WERI-Rb-1 (cell line): ENCODE data around the gene RBFOX1.

Experiments used
- DNase-seq: peaks from one replicate; pipeline ENCODE4 v3.0.0-alpha.2; 2020
- H3K27ac ChIP-seq: fragments of 250-450 bp; sonication (Bioruptor Pico); 2 replicates; pipeline ENCODE4 v1.5.1; 2020; ENCODE audit warnings: mild to moderate bottlenecking, moderate library complexity
- H3K27me3 ChIP-seq: fragments of 250-450 bp; sonication (Bioruptor Pico); 2 replicates; pipeline ENCODE4 v1.5.1; 2021; ENCODE audit warnings: mild to moderate bottlenecking, low read depth, moderate library complexity; ENCODE audit not compliant: insufficient read depth, severe bottlenecking
- H3K36me3 ChIP-seq: fragments of 250-450 bp; sonication (Bioruptor Pico); 2 replicates; pipeline ENCODE4 v1.5.1; 2020; ENCODE audit warnings: mild to moderate bottlenecking, moderate library complexity
- H3K4me3 ChIP-seq: 2 replicates; pipeline ENCODE4 v1.5.1; 2011; ENCODE audit warnings: low read depth, mild to moderate bottlenecking, control low read depth, low read length
- H3K9me3 ChIP-seq: fragments of 250-450 bp; sonication (Bioruptor Pico); 2 replicates; pipeline ENCODE4 v1.5.1; 2021; ENCODE audit warnings: mild to moderate bottlenecking, moderate library complexity; ENCODE audit not compliant: severe bottlenecking
- CTCF ChIP-seq: IDR thresholded peaks from 2 replicates; pipeline ENCODE4 v1.5.1; 2011; ENCODE audit warnings: low read depth, mild to moderate bottlenecking, control low read depth, inconsistent platforms, low read length

The RBFOX1 gene

DNA sequence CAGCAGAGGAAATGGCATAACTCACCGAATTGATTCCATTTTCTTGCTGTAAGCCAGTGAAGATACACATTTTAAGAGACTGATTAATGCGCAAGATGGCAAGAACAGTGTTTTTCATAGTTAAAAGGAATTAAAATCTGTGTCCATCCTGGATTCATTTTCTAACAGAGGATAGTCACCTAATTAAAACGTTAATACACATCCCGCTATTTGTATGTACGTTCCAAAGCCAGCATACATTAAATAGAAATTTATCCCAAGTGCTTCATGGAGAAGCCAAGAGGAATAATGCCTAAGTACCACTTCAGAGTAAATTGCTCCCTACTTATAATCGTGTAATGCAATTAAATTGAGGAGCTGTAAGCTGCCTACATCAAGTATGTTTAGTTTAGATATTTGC lies 49.9 kb downstream of the RBFOX1 start:
- TF ChIP-seq CTCF, result no peak
- Histone ChIP-seq H3K36me3 (no peaks in the 10 kb centered on the region), H3K27ac (no peak overlapping the region), H3K27me3 (no peaks in the 10 kb centered on the region), H3K9me3 (no peaks in the 10 kb centered on the region), H3K4me3 (no peak overlapping the region)
- DNase-seq, result no peak

DNA sequence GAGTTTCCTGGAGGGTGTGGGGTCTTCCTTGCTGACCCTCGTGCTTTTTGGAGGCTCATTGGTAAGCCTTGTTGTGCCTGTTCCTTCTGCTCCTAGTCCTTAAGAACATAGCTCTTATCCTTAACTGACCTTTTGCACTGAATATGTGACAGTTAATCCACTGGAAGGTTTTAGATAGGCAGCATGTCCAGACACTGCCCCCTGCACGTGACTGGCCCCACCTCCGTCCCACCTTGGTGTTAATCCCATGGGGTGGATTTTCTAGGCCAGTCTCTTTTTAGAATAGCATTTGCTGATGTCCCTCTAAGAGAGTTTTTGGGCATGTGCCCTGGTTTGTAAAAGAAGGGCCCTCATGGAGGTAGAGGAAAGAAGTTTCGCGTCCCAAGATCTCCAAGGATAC lies 58.3 kb downstream of the RBFOX1 start:
- Histone ChIP-seq H3K27ac (peak overlapping the region; percentile 38; the same call in 1 of the 2 replicates), H3K36me3 (no peaks in the 10 kb centered on the region), H3K9me3 (no peaks in the 10 kb centered on the region), H3K4me3 (no peak overlapping the region), H3K27me3 (no peaks in the 10 kb centered on the region)
- DNase-seq, result peak; percentile 86
- no peak for TF ChIP-seq CTCF

- Histone ChIP-seq H3K27me3 (no peaks in the 10 kb centered on the region), H3K27ac (no peak overlapping the region), H3K36me3 (no peaks in the 10 kb centered on the region), H3K4me3 (no peak overlapping the region), H3K9me3 (no peaks in the 10 kb centered on the region)
- no peak for DNase-seq
- TF ChIP-seq CTCF, result no peak
These were observed 59.0 kb downstream of the RBFOX1 start for GRCh38 chr16:7391694-7392093.

DNA sequence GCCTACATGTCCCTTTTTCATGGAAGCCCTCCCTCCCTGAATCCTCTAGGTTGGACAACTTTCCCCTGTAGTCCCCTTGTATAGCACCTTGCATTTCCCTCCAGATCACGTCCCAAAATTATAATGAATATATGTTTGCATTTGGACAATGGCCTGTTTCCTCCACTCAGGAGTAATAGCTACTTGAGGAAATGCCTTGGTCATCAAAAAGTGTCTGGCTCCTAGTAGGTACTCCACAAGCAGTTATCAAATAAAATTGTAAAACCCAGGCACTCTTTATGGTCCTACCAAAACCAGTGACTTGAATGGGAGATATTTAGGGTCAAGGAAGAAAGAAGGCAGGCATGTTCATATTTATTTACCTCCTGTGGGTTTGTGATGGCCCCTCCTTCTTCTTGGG lies 59.6 kb downstream of the RBFOX1 start:
- no peaks in the 10 kb centered on the region for H3K27me3 ChIP-seq
- H3K4me3 ChIP-seq, result no peak overlapping the region
- no peaks in the 10 kb centered on the region for H3K36me3 ChIP-seq
- DNase-seq, result no peak
- no peak for TF ChIP-seq CTCF
- no peak overlapping the region for H3K27ac ChIP-seq
- no peaks in the 10 kb centered on the region for H3K9me3 ChIP-seq

GRCh38 chr16:7393680-7394079 lies 61.0 kb downstream of the RBFOX1 start:
- no peak for TF ChIP-seq CTCF
- H3K27ac ChIP-seq, result no peak overlapping the region

GRCh38 chr16:7394720-7395336 lies 62.2 kb downstream of the RBFOX1 start:
- H3K27me3 ChIP-seq, result no peaks in the 10 kb centered on the region
- H3K36me3 ChIP-seq, result no peaks in the 10 kb centered on the region
- DNase-seq, result peak; percentile 26
- peak overlapping the region; percentile 73 for H3K27ac ChIP-seq
- H3K9me3 ChIP-seq, result no peaks in the 10 kb centered on the region
- H3K4me3 ChIP-seq, result peak overlapping the region; percentile 33
- TF ChIP-seq CTCF, result no peak

More at GRCh38 chr16:7393680-7394079, 61.0 kb downstream of the RBFOX1 start:
- DNase-seq, result peak; percentile 55
- H3K4me3 ChIP-seq, result no peak overlapping the region
- no peaks in the 10 kb centered on the region for H3K27me3 ChIP-seq
- H3K36me3 ChIP-seq, result no peaks in the 10 kb centered on the region
- H3K9me3 ChIP-seq, result no peaks in the 10 kb centered on the region
